Measurements from ENCODE around the gene ATP1B1. TPM values are rescaled to one million over a fixed set of nuclear protein-coding genes. Genes with fewer than 3 reads are reported as not detected.

The ATP1B1 gene
- total RNA-seq, 1 donor from 2014 or later = 6.0 TPM

DNA sequence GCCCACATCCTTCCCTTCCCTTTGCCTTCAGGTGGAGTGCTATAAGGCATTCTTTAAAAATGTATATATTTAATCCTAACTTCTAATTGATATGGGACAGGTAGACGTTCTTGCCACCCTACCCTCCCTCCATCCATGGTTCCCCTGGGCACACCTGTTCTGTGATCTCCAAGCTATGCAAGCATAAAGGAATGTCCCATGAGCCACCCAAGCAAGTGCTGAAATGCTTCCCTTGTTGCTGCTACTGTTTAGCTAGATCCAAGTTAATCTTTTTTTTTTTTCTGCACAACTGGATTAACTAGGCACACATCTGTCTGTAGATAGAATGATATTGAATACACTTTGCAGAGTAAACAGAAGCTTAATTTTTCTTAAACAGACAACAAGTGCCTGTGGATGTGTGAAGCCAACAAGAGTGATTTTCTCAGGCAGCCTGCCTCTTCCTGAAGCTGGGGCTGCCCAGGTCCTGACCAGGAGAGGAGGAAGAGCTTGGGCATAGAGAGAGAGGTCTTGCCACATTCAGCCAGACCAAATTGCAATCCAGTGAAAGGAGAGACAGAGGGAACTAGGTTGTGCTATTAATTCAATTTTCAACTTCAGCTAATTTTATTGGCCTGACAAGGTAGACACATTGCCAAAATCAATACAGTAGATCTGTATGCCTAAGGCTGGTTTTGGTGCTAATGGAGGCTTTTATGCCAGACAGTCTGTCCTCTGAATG, 28.2 kb upstream of the ATP1B1 start:
- Mint-ChIP-seq H3K4me3 (ENCODE audit: unreplicated experiment) (no peak overlapping the region), H3K36me3 (ENCODE audit: low read depth, unreplicated experiment) (no peaks in the 10 kb centered on the region), H3K4me1 (ENCODE audit: unreplicated experiment) (no peaks in the 10 kb centered on the region), H3K27ac (ENCODE audit: unreplicated experiment) (no peak overlapping the region), H3K27me3 (ENCODE audit: unreplicated experiment) (no peaks in the 10 kb centered on the region), H3K9me3 (ENCODE audit: unreplicated experiment) (no peaks in the 10 kb centered on the region)
- TF ChIP-seq, protein P1, sequence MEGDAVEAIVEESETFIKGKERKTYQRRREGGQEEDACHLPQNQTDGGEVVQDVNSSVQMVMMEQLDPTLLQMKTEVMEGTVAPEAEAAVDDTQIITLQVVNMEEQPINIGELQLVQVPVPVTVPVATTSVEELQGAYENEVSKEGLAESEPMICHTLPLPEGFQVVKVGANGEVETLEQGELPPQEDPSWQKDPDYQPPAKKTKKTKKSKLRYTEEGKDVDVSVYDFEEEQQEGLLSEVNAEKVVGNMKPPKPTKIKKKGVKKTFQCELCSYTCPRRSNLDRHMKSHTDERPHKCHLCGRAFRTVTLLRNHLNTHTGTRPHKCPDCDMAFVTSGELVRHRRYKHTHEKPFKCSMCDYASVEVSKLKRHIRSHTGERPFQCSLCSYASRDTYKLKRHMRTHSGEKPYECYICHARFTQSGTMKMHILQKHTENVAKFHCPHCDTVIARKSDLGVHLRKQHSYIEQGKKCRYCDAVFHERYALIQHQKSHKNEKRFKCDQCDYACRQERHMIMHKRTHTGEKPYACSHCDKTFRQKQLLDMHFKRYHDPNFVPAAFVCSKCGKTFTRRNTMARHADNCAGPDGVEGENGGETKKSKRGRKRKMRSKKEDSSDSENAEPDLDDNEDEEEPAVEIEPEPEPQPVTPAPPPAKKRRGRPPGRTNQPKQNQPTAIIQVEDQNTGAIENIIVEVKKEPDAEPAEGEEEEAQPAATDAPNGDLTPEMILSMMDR (IDR thresholded peaks at IDR 0.05; ENCODE audit: unreplicated experiment) = no peak
- DNase-seq (ENCODE audit: low spot score) = no peak

DNA sequence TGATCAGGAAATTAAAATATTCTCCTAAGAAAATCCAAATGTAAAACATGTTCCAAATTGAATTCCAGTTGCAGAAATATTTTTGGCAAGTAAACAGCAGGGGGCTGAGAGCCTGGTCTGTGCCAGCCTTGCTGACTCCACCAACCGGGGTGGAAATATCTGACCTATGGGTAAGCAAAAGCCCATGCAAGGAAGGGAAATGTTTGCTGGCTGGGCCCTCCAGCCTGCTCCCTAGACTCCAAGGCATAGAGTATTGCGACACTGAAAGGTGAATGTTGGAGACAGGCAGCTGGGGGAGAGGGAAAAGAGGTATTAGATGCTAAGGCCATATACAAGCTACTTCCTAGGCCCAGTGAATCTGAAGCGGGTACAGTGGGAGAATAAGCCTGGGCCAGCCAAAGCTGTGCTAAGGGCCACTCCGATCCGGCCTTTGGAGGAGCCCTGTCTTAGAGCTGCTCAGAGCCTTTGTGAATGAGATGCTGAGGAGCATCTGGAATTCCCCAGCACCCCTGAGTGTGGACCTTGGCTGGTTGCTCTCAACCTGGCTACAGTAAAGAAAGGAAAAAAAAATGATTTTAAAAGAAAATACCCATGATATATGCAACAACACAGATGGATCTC, 24.9 kb upstream of the ATP1B1 start:
- TF ChIP-seq, protein P1 (IDR thresholded peaks at IDR 0.05; ENCODE audit: unreplicated experiment) = no peak
- no peak for DNase-seq (ENCODE audit: low spot score)
- Mint-ChIP-seq H3K27ac (ENCODE audit: unreplicated experiment) (no peak overlapping the region), H3K36me3 (ENCODE audit: low read depth, unreplicated experiment) (no peaks in the 10 kb centered on the region), H3K4me3 (ENCODE audit: unreplicated experiment) (no peak overlapping the region), H3K27me3 (ENCODE audit: unreplicated experiment) (peaks cover 3% of the 10 kb centered on the region), H3K9me3 (ENCODE audit: unreplicated experiment) (no peaks in the 10 kb centered on the region), H3K4me1 (ENCODE audit: unreplicated experiment) (no peaks in the 10 kb centered on the region)

DNA sequence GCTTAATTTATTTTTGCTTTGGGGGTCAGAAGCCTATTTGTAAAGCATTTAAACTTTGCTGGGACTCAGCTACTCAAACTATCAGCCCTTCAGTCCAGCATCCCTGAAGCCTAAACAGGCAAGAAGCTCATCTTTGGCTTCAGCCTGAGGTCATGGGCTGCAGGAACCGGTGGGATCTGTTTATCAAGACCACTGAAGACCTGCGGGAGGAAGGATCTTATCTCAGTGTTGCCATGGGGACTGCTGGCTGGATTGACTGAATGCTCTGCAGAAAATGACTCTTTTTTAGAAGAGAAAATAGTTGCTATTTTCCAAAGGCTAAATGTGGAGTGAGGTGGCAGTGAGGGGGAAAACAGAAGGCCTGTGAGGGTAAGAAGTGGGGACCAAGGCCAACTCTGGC, 20.6 kb upstream of the ATP1B1 start:
- H3K36me3 Mint-ChIP-seq (ENCODE audit: low read depth, unreplicated experiment) = no peaks in the 10 kb centered on the region
- TF ChIP-seq, protein P1 (IDR thresholded peaks at IDR 0.05; ENCODE audit: unreplicated experiment) = no peak
- H3K4me1 Mint-ChIP-seq (ENCODE audit: unreplicated experiment) = peaks cover 7% of the 10 kb centered on the region
- H3K27me3 Mint-ChIP-seq (ENCODE audit: unreplicated experiment) = peaks cover 3% of the 10 kb centered on the region
- no peak overlapping the region for H3K4me3 Mint-ChIP-seq (ENCODE audit: unreplicated experiment)
- H3K9me3 Mint-ChIP-seq (ENCODE audit: unreplicated experiment) = no peaks in the 10 kb centered on the region
- H3K27ac Mint-ChIP-seq (ENCODE audit: unreplicated experiment) = no peak overlapping the region
- DNase-seq (ENCODE audit: low spot score) = no peak

DNA sequence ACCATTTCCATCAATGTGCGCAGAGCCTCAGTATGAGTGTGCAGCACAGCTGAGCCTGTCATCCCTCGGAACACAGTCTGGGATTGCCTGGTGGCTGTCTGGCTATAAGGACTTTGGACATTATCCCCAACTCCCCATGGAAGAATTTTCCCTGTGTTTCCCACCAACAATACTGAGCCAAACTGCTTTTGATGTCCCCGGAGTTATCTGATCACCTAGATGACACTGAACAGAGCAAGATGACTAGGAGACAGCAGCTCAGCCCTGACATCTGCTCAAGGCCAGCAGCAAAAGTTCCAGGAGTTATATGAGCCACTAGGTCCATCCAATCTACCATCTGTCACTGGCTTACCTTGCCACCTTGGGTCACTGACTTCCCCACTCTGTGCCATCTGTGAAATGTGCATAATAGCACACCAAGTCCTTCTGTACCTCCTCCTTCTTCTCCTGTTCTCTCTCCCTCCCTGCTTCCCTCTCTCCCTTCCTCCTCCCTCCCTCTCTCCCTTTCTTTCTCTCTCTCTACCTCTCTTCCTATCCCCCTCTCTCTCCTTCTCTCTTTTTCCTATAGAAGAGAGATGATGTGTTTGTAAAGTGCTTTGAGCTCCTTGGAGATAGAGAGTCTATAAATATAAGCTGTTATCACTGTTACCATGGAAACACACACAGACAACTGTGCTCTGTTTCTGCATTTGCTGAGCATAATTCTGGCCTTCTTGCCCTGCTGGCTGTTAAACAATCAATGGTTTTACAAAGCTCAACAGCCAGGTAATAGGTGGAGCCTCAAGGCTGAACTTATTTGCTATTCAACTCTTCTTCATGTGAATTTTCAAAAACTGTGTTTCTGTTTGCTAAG, 19.7 kb upstream of the ATP1B1 start:
- Mint-ChIP-seq H3K27ac (ENCODE audit: unreplicated experiment) (no peak overlapping the region), H3K27me3 (ENCODE audit: unreplicated experiment) (peaks cover 3% of the 10 kb centered on the region), H3K4me1 (ENCODE audit: unreplicated experiment) (peaks cover 7% of the 10 kb centered on the region), H3K4me3 (ENCODE audit: unreplicated experiment) (no peak overlapping the region), H3K36me3 (ENCODE audit: low read depth, unreplicated experiment) (no peaks in the 10 kb centered on the region), H3K9me3 (ENCODE audit: unreplicated experiment) (no peaks in the 10 kb centered on the region)
- TF ChIP-seq, protein P1 (IDR thresholded peaks at IDR 0.05; ENCODE audit: unreplicated experiment) = no peak
- no peak for DNase-seq (ENCODE audit: low spot score)

Measured in endothelial cell (in vitro differentiated cells).